Trophoblast cell (in vitro differentiated cells and primary cell): Measurements from ENCODE around the gene SGMS1.

Source experiments
- DNase-seq, 2 donors: peaks; one replicate each; pipeline ENCODE4 v3.0.0-alpha.2; 2016
- H2AFZ ChIP-seq: 2 replicates; pipeline ENCODE4 v1.6.1; 2013; ENCODE audit warnings: low read length, moderate library complexity, mild to moderate bottlenecking; ENCODE audit not compliant: insufficient read depth, poor library complexity
- H2AK5ac ChIP-seq: 2 replicates; pipeline ENCODE4 v1.6.1; 2013; ENCODE audit warnings: mild to moderate bottlenecking, low read length
- H2BK120ac ChIP-seq: 2 replicates; pipeline ENCODE4 v1.6.1; 2013; ENCODE audit warnings: low read length, mild to moderate bottlenecking, moderate library complexity; ENCODE audit not compliant: insufficient read depth, poor library complexity
- H2BK12ac ChIP-seq: 2 replicates; pipeline ENCODE4 v1.6.1; 2013; ENCODE audit warnings: mild to moderate bottlenecking, low read length, moderate library complexity
- H2BK5ac ChIP-seq: 2 replicates; pipeline ENCODE4 v1.6.1; 2013; ENCODE audit warnings: low read length, low read depth, moderate library complexity, mild to moderate bottlenecking; ENCODE audit not compliant: poor library complexity
- H3K14ac ChIP-seq: 2 replicates; pipeline ENCODE4 v1.6.1; 2013; ENCODE audit warnings: mild to moderate bottlenecking, low read length
- H3K18ac ChIP-seq: 2 replicates; pipeline ENCODE4 v1.6.1; 2013; ENCODE audit warnings: mild to moderate bottlenecking, low read length
- H3K23ac ChIP-seq: 2 replicates; pipeline ENCODE4 v1.6.1; 2013; ENCODE audit warnings: low read length
- H3K27ac ChIP-seq: 2 replicates; pipeline ENCODE4 v1.5.1; 2013; ENCODE audit warnings: low read depth, mild to moderate bottlenecking, inconsistent platforms, low read length, moderate library complexity
- H3K27me3 ChIP-seq: 2 replicates; pipeline ENCODE4 v1.6.1; 2013; ENCODE audit warnings: inconsistent platforms, mild to moderate bottlenecking, low read length, moderate library complexity; ENCODE audit not compliant: insufficient read depth
- H3K36me3 ChIP-seq, 2 experiments: 1 replicate in 1 of 2; 2 replicates in 1 of 2; pipeline ENCODE4 v1.6.1; 2013; ENCODE audit warnings: low read length in 2 of 2, mild to moderate bottlenecking in 2 of 2, moderate library complexity in 1 of 2; ENCODE audit not compliant: insufficient read depth in 2 of 2, control insufficient read depth in 1 of 2
- H3K4ac ChIP-seq: 2 replicates; pipeline ENCODE4 v1.6.1; 2013; ENCODE audit warnings: low read depth, mild to moderate bottlenecking, low read length, moderate library complexity
- H3K4me1 ChIP-seq, 2 experiments: 1 replicate in 1 of 2; 2 replicates in 1 of 2; pipeline ENCODE4 v1.6.1; 2013; ENCODE audit warnings: low read length in 2 of 2, mild to moderate bottlenecking in 2 of 2, moderate library complexity in 1 of 2; ENCODE audit not compliant: insufficient read depth in 2 of 2, control insufficient read depth in 1 of 2
- H3K4me2 ChIP-seq: 2 replicates; pipeline ENCODE4 v1.6.1; 2013; ENCODE audit warnings: inconsistent platforms, mild to moderate bottlenecking, low read length, moderate library complexity
- H3K4me3 ChIP-seq: 2 replicates; pipeline ENCODE4 v1.5.1; 2013; ENCODE audit warnings: mild to moderate bottlenecking, low read depth, low read length, inconsistent platforms
- H3K79me1 ChIP-seq: one replicate; pipeline ENCODE4 v1.6.1; 2013; ENCODE audit warnings: low read length
- H3K79me2 ChIP-seq: 2 replicates; pipeline ENCODE4 v1.6.1; 2013; ENCODE audit warnings: low read length, mild to moderate bottlenecking; ENCODE audit not compliant: control insufficient read depth, insufficient read depth, poor library complexity
- H3K9ac ChIP-seq: 2 replicates; pipeline ENCODE4 v1.6.1; 2013; ENCODE audit warnings: mild to moderate bottlenecking, low read length
- H3K9me3 ChIP-seq: 2 replicates; pipeline ENCODE4 v1.6.1; 2013; ENCODE audit warnings: low read depth, mild to moderate bottlenecking, control low read depth, inconsistent platforms, low read length; ENCODE audit not compliant: insufficient read depth
- H4K12ac ChIP-seq: 2 replicates; pipeline ENCODE4 v1.6.1; 2013; ENCODE audit warnings: low read depth, mild to moderate bottlenecking, low read length, moderate library complexity
- H4K8ac ChIP-seq: 2 replicates; pipeline ENCODE4 v1.6.1; 2013; ENCODE audit warnings: low read depth, mild to moderate bottlenecking, low read length, moderate library complexity
- H4K91ac ChIP-seq: one replicate; pipeline ENCODE4 v1.6.1; 2013; ENCODE audit warnings: low read depth, mild to moderate bottlenecking, low read length, moderate library complexity
- WGBS: extraction: QIAGEN DNeasy Blood & Tissue Kit; methylation state at CpG from one replicate; pipeline ENCODE4 v1.1.7; 2013; ENCODE audit warnings: missing lambda C conversion rate; ENCODE audit not compliant: insufficient read length, insufficient coverage; ENCODE audit errors: extremely low coverage; 5-methylcytosine and 5-hydroxymethylcytosine counted together

The SGMS1 gene

DNA sequence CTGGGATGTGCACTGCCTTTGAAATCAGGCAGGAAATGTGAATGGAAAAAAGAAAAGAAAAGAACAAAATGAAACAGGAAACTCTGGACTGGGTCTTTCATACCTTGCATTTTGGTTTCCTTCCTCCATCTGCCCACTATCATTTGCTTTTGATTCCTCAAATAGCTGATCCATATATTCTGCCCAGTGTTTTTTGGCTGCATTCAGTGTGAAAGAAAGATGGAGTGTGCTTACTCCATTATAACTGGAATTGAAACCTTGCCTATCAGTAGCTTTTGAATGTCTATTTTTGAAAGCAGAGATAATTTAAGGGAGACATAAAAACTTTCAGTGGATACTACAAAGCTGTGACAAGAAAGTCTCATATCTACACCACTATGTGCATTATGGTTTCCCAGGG, 308.3 kb downstream of the SGMS1 start:
- H3K4me3 ChIP-seq, result no peak overlapping the region
- no peak overlapping the region for H2AFZ ChIP-seq
- no peak overlapping the region for H2BK12ac ChIP-seq
- no peak overlapping the region for H3K4ac ChIP-seq
- no peak overlapping the region for H3K14ac ChIP-seq
- no peak overlapping the region for H3K18ac ChIP-seq
- H4K91ac ChIP-seq, result no peak overlapping the region
- no peak overlapping the region for H2AK5ac ChIP-seq
- no peak overlapping the region for H3K4me2 ChIP-seq
- no peak overlapping the region for H3K9ac ChIP-seq
- no peak for DNase-seq
- H4K8ac ChIP-seq, result no peak overlapping the region
- H2BK120ac ChIP-seq, result no peak overlapping the region
- no peaks in the 10 kb centered on the region for H3K79me2 ChIP-seq
- no peaks in the 10 kb centered on the region for H3K79me1 ChIP-seq
- no peak overlapping the region for H3K27ac ChIP-seq
- H3K36me3 ChIP-seq, result no peaks in the 10 kb centered on the region
- no peak overlapping the region for H3K23ac ChIP-seq
- no peak overlapping the region for H2BK5ac ChIP-seq
- no peaks in the 10 kb centered on the region for H3K4me1 ChIP-seq
- no peaks in the 10 kb centered on the region for H3K9me3 ChIP-seq
- H3K27me3 ChIP-seq, result no peaks in the 10 kb centered on the region
- no peak overlapping the region for H4K12ac ChIP-seq

DNA sequence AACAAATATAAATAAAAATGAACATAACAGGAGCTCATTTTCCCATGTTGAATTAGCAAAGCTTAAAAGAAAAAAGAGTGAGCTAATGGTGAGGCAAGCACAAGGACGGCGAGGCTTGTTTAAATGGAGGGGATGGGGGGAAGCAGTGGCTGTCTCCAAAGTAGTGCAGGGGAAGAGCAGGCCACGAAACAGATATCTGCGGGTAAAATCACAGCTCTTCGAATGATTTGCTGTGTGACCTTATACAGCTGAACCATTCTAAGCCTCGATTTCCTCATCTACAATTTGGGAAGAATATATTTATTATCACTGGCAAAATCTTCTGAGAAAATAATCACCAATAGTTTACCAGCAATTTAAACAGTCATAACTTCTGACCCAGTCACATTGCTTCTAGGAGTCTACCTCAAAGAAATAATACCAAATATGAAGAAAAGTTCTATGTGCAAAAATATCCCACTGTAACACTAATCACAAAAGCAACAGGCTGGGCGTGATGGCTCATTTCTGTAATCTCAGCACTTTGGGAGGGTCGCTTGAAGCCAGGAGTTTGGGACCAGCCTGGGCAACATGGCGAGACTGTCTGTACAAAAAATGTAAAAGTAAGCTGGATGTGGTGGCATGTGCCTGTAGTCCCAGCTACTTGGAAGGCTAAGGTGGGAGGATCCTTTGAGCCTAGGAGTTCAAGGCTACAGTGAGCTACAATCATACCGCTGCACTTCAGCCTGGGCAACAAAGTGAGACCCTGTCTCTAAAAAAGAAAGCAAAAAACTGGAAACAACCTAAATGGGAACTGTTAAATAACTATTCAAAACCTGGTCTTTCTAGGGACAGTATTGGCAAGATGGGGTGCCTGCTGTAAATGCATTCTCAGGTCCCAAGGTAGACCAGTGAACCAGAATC, 309.3 kb downstream of the SGMS1 start:
- no peak overlapping the region for H2BK120ac ChIP-seq
- H4K12ac ChIP-seq, result no peak overlapping the region
- H4K91ac ChIP-seq, result no peak overlapping the region
- no peak overlapping the region for H2BK12ac ChIP-seq
- H3K79me2 ChIP-seq, result no peaks in the 10 kb centered on the region
- no peak overlapping the region for H3K23ac ChIP-seq
- no peak overlapping the region for H3K4me2 ChIP-seq
- H3K9ac ChIP-seq, result no peak overlapping the region
- WGBS, result no CpG with 5 or more reads among the region's 10 CpGs
- H3K27me3 ChIP-seq, result no peaks in the 10 kb centered on the region
- DNase-seq, result no peak
- no peak overlapping the region for H2AFZ ChIP-seq
- no peak overlapping the region for H2BK5ac ChIP-seq
- no peak overlapping the region for H2AK5ac ChIP-seq
- no peak overlapping the region for H3K4me3 ChIP-seq
- H3K27ac ChIP-seq, result no peak overlapping the region
- H4K8ac ChIP-seq, result no peak overlapping the region
- no peak overlapping the region for H3K18ac ChIP-seq
- no peak overlapping the region for H3K14ac ChIP-seq
- no peak overlapping the region for H3K4ac ChIP-seq
- no peaks in the 10 kb centered on the region for H3K36me3 ChIP-seq
- H3K4me1 ChIP-seq, result no peaks in the 10 kb centered on the region
- H3K79me1 ChIP-seq, result no peaks in the 10 kb centered on the region
- H3K9me3 ChIP-seq, result no peaks in the 10 kb centered on the region

DNA sequence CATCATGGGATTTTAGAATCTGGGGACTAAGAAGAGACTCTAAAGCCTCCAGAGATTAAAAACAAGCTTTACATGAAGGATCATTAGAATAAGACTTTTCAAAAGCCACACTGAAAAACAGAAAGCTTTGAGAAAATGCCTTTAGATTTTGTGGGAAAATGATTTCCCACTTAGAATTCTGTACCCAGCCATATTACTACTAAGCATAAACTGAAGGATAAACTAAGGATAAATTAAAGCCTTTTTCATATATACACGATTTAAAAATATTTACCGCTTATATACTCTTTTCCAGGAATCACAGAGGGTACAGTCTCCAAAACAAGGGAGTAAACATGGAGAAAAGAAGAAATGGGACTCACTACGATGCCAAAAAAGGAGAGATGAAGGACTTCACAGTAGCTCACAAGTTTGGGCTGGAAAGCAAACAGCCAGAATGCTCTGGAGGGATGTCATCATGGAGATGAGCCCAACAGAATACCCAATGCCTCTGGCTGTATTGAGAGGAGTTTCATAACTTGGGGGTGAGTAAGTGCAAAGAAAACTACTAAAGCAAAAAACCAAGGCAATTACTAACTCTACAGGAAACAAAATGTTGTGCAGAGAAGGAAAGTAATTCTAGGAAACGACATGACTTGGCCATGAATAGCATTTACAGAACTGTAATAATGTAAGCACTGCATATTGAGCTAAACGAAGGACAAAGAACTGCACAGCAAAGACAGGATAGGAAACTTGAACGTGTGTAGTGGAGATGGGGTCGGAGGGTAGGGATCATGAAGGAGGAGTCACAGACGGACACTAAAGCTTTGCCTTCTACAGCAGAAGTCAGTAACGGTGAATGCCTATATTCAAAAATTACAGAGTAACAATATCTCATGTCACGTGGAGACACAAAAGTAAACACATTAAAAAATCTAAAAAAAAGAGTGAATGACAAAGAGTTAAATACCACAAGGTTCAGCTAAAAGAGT, 311.0 kb downstream of the SGMS1 start:
- Histone ChIP-seq H3K79me2 (no peaks in the 10 kb centered on the region), H4K12ac (no peak overlapping the region), H3K4me3 (no peak overlapping the region), H2BK12ac (no peak overlapping the region), H3K14ac (no peak overlapping the region), H3K27ac (no peak overlapping the region), H3K4me1 (no peaks in the 10 kb centered on the region), H3K4me2 (no peak overlapping the region), H3K36me3 (no peaks in the 10 kb centered on the region), H3K27me3 (no peaks in the 10 kb centered on the region), H4K8ac (no peak overlapping the region), H3K9ac (no peak overlapping the region), H3K9me3 (no peaks in the 10 kb centered on the region), H3K4ac (no peak overlapping the region), H2AK5ac (no peak overlapping the region), H2AFZ (no peak overlapping the region), H3K23ac (no peak overlapping the region), H2BK120ac (no peak overlapping the region), H2BK5ac (no peak overlapping the region), H3K79me1 (no peaks in the 10 kb centered on the region), H4K91ac (no peak overlapping the region), H3K18ac (no peak overlapping the region)
- peak; percentile 49 to 69 for DNase-seq
- no CpG with 5 or more reads among the region's 10 CpGs for WGBS

DNA sequence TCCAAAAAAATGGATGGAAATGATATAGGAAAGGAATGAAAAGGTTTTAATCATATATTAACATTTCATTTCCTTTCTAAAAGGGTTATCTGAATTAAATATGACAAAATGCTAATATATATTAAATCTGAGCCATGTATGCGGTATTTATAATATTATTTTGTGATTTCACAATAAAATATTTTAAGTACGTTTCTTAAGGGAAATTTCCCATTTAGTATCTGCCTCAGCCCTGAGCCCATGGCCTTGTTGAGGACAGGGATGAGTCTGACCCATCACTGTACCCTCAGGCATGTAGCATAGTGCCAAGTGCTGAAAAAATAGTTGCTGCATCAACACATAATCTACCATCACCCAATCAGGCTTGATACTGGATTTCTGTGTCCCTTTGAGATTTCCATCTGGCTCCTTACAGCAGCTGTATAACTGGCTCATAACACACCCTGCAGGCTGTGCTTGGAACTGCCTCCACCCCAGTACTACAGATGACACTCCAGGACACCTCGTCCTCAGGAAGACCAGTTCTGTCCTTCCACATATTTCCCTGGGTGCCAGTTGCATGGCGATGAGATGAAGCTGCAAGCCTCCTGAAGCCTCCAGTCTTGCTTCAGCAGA, 313.1 kb downstream of the SGMS1 start:
- WGBS, result no CpG with 5 or more reads among the region's 4 CpGs

More for the DNA sequence above, 313.1 kb downstream of the SGMS1 start:
- no peak overlapping the region for H3K23ac ChIP-seq
- no peak overlapping the region for H3K18ac ChIP-seq
- no peaks in the 10 kb centered on the region for H3K79me1 ChIP-seq
- H3K27me3 ChIP-seq, result no peaks in the 10 kb centered on the region
- no peak overlapping the region for H3K9ac ChIP-seq
- H2BK5ac ChIP-seq, result no peak overlapping the region
- H4K91ac ChIP-seq, result no peak overlapping the region
- no peak overlapping the region for H3K4ac ChIP-seq
- H2BK12ac ChIP-seq, result no peak overlapping the region
- no peak overlapping the region for H3K14ac ChIP-seq
- H3K27ac ChIP-seq, result no peak overlapping the region
- no peak overlapping the region for H4K12ac ChIP-seq
- H4K8ac ChIP-seq, result no peak overlapping the region
- no peak overlapping the region for H2AFZ ChIP-seq
- no peak overlapping the region for H2BK120ac ChIP-seq
- peak; percentile 38 to 52 for DNase-seq
- no peaks in the 10 kb centered on the region for H3K79me2 ChIP-seq
- no peaks in the 10 kb centered on the region for H3K9me3 ChIP-seq
- H2AK5ac ChIP-seq, result no peak overlapping the region
- no peaks in the 10 kb centered on the region for H3K4me1 ChIP-seq
- H3K4me2 ChIP-seq, result no peak overlapping the region
- no peak overlapping the region for H3K4me3 ChIP-seq
- H3K36me3 ChIP-seq, result no peaks in the 10 kb centered on the region
